Measurements from ENCODE around the gene HSBP1.

GRCh38 chr16:83779886-83780285 is 27.9 kb upstream of the HSBP1 start:
- TF ChIP-seq, protein P1, sequence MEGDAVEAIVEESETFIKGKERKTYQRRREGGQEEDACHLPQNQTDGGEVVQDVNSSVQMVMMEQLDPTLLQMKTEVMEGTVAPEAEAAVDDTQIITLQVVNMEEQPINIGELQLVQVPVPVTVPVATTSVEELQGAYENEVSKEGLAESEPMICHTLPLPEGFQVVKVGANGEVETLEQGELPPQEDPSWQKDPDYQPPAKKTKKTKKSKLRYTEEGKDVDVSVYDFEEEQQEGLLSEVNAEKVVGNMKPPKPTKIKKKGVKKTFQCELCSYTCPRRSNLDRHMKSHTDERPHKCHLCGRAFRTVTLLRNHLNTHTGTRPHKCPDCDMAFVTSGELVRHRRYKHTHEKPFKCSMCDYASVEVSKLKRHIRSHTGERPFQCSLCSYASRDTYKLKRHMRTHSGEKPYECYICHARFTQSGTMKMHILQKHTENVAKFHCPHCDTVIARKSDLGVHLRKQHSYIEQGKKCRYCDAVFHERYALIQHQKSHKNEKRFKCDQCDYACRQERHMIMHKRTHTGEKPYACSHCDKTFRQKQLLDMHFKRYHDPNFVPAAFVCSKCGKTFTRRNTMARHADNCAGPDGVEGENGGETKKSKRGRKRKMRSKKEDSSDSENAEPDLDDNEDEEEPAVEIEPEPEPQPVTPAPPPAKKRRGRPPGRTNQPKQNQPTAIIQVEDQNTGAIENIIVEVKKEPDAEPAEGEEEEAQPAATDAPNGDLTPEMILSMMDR (conservative IDR thresholded peaks at IDR 0.05 in 1 of 2, IDR thresholded peaks at IDR 0.05 in 1 of 2; ENCODE audit: low read depth in 1 of 2, low read length in 2 of 2), result no peak
- no peak for TF ChIP-seq EZH2 (IDR thresholded peaks at IDR 0.05; ENCODE audit: low read length, missing control alignments)

All from fibroblast of lung (primary cell).